Nephron progenitor cell (in vitro differentiated cells): Measurements from ENCODE around the gene WDFY2.
"Not testable (repeated sequence)": the region's sequence is repeated elsewhere in the genome, so short reads cannot be mapped to it uniquely, and the experiment has no call there.

ENCODE experiments used
- DNase-seq: peaks from one replicate; pipeline ENCODE4 v3.0.0; 2021
- H3K27ac Mint-ChIP-seq: 2 replicates; pipeline ENCODE4 v1.8.0; 2021; ENCODE audit warnings: mild to moderate bottlenecking, moderate library complexity, mixed read lengths
- H3K27me3 Mint-ChIP-seq: 2 replicates; pipeline ENCODE4 v1.8.0; 2021; ENCODE audit warnings: mild to moderate bottlenecking, low read depth, mixed read lengths; ENCODE audit not compliant: poor library complexity
- H3K36me3 Mint-ChIP-seq: 2 replicates; pipeline ENCODE4 v1.8.0; 2021; ENCODE audit warnings: low read depth, mixed read lengths
- H3K4me1 Mint-ChIP-seq: 2 replicates; pipeline ENCODE4 v1.8.0; 2021; ENCODE audit warnings: mixed read lengths
- H3K4me3 Mint-ChIP-seq: 2 replicates; pipeline ENCODE4 v1.8.0; 2021; ENCODE audit warnings: mild to moderate bottlenecking, moderate library complexity, mixed read lengths
- H3K9me3 Mint-ChIP-seq: 2 replicates; pipeline ENCODE4 v1.8.0; 2021; ENCODE audit warnings: mild to moderate bottlenecking, moderate library complexity, mixed read lengths
- TF ChIP-seq, protein P1 (sequence below): fragments of 200-600 bp; sonication (generic); IDR thresholded peaks from 2 replicates; pipeline ENCODE4 v1.5.0; 2021; ENCODE audit warnings: antibody characterized with exemption

The WDFY2 gene

DNA sequence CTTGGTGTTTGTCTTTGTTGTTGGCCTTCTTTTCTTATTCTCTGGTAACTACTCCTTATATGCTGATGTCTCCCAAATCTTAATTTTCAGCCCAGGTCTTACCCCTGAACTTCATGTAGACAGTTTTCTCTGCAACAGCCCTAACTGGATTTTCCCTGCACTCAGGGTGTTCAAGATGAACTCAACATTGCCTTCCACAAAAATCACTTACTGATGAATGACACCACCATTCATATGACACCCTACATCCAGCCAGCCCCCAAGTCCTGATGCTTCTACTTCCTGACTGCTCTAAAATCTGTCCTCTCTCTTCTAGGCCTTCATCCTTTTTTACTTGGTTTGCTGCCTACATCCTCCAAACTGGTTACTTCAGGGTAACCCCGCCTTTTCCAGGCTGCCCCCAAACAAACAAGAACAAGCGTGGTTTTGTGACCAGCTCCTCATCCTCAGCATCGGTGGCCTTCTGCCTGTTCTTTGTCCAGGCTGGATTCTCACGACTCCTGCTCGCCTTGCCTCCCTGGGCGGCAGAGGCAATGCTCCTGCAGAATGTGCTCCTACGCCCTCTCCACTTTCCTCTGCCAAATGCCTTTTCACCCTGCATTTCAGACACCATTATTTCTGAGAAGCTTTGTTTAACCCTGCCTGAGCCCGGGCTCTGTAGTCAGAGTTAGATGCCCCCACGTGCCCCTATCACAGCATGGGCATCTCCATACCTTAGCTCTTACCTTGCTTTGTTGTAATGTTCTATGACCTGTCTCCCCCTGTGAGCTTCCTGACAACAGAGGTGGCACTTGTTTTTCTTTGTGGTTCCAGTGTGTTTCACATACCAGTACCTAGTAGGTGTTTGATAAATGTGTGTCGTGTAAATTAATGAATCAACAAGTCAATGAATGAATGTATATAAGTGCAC lies 61.8 kb downstream of the WDFY2 start:
- Mint-ChIP-seq H3K9me3 (peaks cover 6% of the 10 kb centered on the region), H3K4me1 (peaks cover 43% of the 10 kb centered on the region), H3K4me3 (peak overlapping the region; percentile 39), H3K36me3 (peaks cover 12% of the 10 kb centered on the region), H3K27ac (peak overlapping the region; percentile 88), H3K27me3 (no peaks in the 10 kb centered on the region)
- TF ChIP-seq, protein P1, sequence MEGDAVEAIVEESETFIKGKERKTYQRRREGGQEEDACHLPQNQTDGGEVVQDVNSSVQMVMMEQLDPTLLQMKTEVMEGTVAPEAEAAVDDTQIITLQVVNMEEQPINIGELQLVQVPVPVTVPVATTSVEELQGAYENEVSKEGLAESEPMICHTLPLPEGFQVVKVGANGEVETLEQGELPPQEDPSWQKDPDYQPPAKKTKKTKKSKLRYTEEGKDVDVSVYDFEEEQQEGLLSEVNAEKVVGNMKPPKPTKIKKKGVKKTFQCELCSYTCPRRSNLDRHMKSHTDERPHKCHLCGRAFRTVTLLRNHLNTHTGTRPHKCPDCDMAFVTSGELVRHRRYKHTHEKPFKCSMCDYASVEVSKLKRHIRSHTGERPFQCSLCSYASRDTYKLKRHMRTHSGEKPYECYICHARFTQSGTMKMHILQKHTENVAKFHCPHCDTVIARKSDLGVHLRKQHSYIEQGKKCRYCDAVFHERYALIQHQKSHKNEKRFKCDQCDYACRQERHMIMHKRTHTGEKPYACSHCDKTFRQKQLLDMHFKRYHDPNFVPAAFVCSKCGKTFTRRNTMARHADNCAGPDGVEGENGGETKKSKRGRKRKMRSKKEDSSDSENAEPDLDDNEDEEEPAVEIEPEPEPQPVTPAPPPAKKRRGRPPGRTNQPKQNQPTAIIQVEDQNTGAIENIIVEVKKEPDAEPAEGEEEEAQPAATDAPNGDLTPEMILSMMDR: no peak
- no peak for DNase-seq

DNA sequence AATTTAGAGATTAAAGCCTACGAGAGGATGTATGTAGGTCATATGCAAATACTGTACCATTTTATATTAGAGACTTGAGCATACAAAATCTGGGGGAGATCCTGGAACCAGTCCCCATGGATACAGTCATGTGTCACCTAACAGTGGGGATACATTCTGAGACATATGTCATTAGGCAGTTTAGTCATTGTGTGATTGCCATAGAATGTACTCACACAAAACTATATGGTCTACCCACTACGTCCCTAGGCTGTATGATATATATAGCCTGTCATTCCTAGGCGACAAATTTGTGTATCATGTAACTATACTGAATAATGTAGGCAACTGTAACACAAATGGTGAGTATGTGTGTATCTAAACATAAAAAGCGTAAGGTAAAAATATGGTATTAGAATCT lies 62.8 kb downstream of the WDFY2 start:
- H3K9me3 Mint-ChIP-seq: peaks cover 13% of the 10 kb centered on the region
- H3K4me3 Mint-ChIP-seq: no peak overlapping the region
- no peak for DNase-seq
- peaks cover 43% of the 10 kb centered on the region for H3K4me1 Mint-ChIP-seq
- peaks cover 19% of the 10 kb centered on the region for H3K36me3 Mint-ChIP-seq
- H3K27ac Mint-ChIP-seq: no peak overlapping the region
- TF ChIP-seq, protein P1: no peak
- H3K27me3 Mint-ChIP-seq: no peaks in the 10 kb centered on the region

DNA sequence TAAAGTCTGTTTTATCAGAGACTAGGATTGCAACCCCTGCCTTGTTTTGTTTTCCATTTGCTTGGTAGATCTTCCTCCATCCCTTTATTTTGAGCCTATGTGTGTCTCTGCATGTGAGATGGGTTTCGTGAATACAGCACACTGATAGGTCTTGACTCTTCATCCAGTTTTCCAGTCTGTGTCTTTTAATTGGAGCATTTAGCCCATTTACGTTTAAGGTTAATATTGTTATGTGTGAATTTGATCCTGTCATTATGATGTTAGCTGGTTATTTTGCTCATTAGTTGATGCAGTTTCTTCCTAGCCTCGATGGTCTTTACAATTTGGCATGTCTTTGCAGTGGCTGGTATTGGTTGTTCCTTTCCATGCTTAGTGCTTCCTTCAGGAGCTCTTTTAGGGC lies 67.9 kb downstream of the WDFY2 start:
- H3K27ac Mint-ChIP-seq, H3K4me1 Mint-ChIP-seq, DNase-seq, H3K27me3 Mint-ChIP-seq, H3K4me3 Mint-ChIP-seq: not testable (repeated sequence)
- H3K36me3 Mint-ChIP-seq: peaks cover 57% of the 10 kb centered on the region
- H3K9me3 Mint-ChIP-seq: peaks cover 62% of the 10 kb centered on the region

DNA sequence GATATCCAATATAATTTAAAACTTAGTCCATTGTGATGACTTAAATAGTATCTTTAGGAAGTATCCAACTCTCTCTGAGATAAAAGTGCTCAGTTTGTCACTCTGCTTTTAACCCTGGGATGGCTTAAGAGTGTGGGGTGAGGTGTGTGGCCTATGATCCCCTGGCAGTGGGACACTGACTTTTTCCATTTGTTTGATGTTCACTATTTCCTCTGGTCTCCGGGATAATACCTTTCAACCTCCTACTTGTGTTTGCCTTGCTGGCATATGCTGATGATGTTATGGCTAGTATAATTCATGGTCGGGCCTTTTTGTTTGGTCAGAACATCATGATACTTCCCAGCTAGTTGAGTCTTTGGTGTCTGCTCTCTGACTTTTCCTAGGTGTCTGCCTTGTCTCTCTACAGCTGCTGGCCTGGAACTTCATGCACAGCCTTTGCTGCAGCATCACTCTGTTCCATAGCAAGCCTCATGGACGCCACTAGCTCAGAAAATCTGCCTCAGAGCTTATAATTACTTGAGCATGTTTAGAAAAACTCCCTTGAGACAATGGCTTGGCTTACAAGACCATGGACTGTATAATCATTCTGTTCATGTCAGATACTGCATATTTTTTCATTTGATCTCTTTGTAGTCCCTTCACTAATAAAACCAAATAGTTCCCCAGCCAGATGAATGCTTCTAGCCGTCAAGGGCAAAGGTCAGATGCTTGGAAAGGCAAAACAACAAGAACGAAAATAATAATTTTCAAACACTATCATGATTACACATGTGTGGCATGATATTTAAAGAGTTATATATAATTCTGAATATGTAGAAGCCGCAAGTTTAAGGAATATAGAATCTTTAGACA lies 75.2 kb downstream of the WDFY2 start:
- Mint-ChIP-seq H3K36me3 (peaks cover 56% of the 10 kb centered on the region), H3K27me3 (peaks cover 4% of the 10 kb centered on the region), H3K4me3 (no peak overlapping the region), H3K27ac (no peak overlapping the region), H3K9me3 (peaks cover 40% of the 10 kb centered on the region), H3K4me1 (peaks cover 14% of the 10 kb centered on the region)
- no peak for DNase-seq
- TF ChIP-seq, protein P1: no peak

DNA sequence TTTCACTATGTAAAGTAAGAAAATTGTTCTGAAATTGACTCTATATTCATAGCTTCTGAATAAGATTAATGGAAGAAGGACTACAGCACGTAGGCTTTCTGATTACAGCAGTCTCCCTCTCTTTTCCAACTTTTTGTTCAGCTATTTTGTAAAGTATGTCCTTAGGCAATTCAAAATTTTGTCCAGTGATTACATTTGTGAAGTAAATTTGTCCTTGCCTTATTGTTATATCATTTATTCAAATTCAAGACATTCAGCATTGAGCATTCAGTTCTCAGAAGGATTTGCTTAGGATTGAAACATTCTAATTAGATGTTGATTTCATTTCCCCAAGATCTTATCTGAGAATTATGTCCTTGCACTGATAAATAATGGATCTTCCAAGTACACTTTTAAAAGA lies 76.6 kb downstream of the WDFY2 start:
- TF ChIP-seq, protein P1: no peak
- Mint-ChIP-seq H3K36me3 (peaks cover 43% of the 10 kb centered on the region), H3K27ac (no peak overlapping the region), H3K4me3 (no peak overlapping the region), H3K9me3 (peaks cover 27% of the 10 kb centered on the region), H3K4me1 (peaks cover 18% of the 10 kb centered on the region), H3K27me3 (peaks cover 4% of the 10 kb centered on the region)
- no peak for DNase-seq
